Measurements from ENCODE around the gene TMEM37. TPM values are rescaled to one million over a fixed set of nuclear protein-coding genes. Genes with fewer than 3 reads are reported as not detected.

TMEM37 gene
- polyA plus RNA-seq, 1 donor from 2014 or later = not detected

DNA sequence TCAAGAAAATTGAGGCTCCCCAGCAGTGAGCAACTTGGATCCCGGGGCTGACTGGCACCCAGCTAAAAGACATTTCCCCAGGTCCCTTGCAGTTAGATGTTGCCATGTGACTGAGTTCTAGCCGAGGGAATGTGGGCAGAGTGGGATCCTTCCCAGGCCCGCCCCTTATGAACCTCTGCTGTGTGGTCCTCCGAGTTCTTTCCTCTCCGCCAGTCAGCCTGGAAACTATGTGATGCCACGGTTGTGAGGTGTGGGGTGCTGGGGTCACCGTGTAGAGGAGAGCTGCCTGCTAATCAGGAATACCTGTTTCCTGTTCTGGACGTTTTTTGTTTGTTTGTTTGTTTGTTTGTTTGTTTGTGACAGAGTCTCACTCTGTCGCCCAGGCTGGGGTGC lies 45.5 kb downstream of the TMEM37 start:
- no peaks in the 10 kb centered on the region for H3K79me2 ChIP-seq (replicated peaks; ENCODE audit: insufficient read depth, low read length)
- no peak overlapping the region for H3K27ac ChIP-seq (ENCODE audit: low read length)
- H3K27me3 ChIP-seq (ENCODE audit: insufficient read depth, low read depth, low read length) = no peaks in the 10 kb centered on the region
- no peak for TF ChIP-seq MXI1 (conservative IDR thresholded peaks at IDR 0.05; ENCODE audit: poor library complexity, severe bottlenecking)
- TF ChIP-seq POLR2AphosphoS5 (IDR thresholded peaks at IDR 0.05) = no peak
- no peak for TF ChIP-seq RAD21 (conservative IDR thresholded peaks at IDR 0.05)
- TF ChIP-seq, protein P1, sequence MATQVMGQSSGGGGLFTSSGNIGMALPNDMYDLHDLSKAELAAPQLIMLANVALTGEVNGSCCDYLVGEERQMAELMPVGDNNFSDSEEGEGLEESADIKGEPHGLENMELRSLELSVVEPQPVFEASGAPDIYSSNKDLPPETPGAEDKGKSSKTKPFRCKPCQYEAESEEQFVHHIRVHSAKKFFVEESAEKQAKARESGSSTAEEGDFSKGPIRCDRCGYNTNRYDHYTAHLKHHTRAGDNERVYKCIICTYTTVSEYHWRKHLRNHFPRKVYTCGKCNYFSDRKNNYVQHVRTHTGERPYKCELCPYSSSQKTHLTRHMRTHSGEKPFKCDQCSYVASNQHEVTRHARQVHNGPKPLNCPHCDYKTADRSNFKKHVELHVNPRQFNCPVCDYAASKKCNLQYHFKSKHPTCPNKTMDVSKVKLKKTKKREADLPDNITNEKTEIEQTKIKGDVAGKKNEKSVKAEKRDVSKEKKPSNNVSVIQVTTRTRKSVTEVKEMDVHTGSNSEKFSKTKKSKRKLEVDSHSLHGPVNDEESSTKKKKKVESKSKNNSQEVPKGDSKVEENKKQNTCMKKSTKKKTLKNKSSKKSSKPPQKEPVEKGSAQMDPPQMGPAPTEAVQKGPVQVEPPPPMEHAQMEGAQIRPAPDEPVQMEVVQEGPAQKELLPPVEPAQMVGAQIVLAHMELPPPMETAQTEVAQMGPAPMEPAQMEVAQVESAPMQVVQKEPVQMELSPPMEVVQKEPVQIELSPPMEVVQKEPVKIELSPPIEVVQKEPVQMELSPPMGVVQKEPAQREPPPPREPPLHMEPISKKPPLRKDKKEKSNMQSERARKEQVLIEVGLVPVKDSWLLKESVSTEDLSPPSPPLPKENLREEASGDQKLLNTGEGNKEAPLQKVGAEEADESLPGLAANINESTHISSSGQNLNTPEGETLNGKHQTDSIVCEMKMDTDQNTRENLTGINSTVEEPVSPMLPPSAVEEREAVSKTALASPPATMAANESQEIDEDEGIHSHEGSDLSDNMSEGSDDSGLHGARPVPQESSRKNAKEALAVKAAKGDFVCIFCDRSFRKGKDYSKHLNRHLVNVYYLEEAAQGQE (IDR thresholded peaks at IDR 0.05; ENCODE audit: borderline replicate concordance) = no peak
- TF ChIP-seq TAF1 (IDR thresholded peaks at IDR 0.05; ENCODE audit: low read depth) = no peak
- TF ChIP-seq EP300 (conservative IDR thresholded peaks at IDR 0.05; ENCODE audit: poor library complexity, severe bottlenecking) = no peak
- TF ChIP-seq SMC3 (conservative IDR thresholded peaks at IDR 0.05; ENCODE audit: poor library complexity) = no peak
- no peak for TF ChIP-seq EZH2 (IDR thresholded peaks at IDR 0.05; ENCODE audit: borderline replicate concordance, insufficient read depth, low read length, poor library complexity, severe bottlenecking)
- TF ChIP-seq, protein P2, sequence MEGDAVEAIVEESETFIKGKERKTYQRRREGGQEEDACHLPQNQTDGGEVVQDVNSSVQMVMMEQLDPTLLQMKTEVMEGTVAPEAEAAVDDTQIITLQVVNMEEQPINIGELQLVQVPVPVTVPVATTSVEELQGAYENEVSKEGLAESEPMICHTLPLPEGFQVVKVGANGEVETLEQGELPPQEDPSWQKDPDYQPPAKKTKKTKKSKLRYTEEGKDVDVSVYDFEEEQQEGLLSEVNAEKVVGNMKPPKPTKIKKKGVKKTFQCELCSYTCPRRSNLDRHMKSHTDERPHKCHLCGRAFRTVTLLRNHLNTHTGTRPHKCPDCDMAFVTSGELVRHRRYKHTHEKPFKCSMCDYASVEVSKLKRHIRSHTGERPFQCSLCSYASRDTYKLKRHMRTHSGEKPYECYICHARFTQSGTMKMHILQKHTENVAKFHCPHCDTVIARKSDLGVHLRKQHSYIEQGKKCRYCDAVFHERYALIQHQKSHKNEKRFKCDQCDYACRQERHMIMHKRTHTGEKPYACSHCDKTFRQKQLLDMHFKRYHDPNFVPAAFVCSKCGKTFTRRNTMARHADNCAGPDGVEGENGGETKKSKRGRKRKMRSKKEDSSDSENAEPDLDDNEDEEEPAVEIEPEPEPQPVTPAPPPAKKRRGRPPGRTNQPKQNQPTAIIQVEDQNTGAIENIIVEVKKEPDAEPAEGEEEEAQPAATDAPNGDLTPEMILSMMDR (IDR thresholded peaks at IDR 0.05; ENCODE audit: poor library complexity, severe bottlenecking) = no peak
- H3K36me3 ChIP-seq (ENCODE audit: insufficient read depth, low read length) = no peaks in the 10 kb centered on the region
- H2AFZ ChIP-seq (ENCODE audit: low read depth, low read length) = no peak overlapping the region
- H3K9me2 ChIP-seq (ENCODE audit: insufficient read depth, low read length) = no peaks in the 10 kb centered on the region
- no peak overlapping the region for H3K9ac ChIP-seq (ENCODE audit: low read length)
- H3K9me3 ChIP-seq (ENCODE audit: low read length) = no peaks in the 10 kb centered on the region
- H3K4me2 ChIP-seq (ENCODE audit: low read length) = no peak overlapping the region
- H3F3A ChIP-seq (ENCODE audit: insufficient read depth, low read length, poor library complexity, severe bottlenecking) = no peaks in the 10 kb centered on the region
- no peaks in the 10 kb centered on the region for H4K20me1 ChIP-seq (ENCODE audit: insufficient read depth)
- no peak overlapping the region for H3K4me3 ChIP-seq (ENCODE audit: low read length)

DNA sequence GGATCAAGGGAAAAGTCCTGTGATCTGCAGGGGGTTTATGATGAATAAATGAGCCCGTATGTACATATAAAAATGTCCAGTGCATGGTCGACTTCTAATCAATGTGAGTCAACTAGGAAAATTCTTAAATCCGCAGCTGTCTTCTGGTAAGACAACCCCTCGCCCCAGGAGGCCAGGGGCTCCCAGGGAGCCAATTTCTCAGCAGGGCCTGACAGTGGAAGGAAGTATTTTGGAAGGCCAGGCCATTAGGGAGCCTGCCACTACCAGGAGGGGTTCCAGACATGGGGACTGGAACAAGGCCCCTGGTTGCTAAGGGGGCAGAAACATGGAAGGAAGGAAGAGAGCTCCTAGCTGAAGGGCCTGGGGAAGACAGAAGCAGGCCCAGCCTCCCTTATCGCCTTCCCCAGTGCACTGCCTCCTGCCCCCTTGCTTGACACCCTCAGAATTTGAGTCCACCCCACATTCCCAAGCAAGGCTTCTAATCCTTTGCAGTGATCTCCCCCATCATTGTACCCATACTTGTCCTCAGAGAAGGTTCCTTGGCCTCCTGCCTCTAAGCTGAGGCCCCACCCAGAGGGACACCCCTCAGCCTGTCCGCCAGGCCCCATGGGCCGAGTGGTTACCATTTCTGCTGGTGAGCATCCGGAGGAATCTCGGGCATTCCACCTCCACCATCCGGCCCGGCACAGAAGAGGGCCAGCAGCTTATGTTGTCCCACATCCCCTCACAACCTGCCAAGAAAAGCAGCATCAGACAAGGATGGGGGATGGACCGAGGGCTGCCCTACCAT lies 46.7 kb downstream of the TMEM37 start:
- H4K20me1 ChIP-seq (ENCODE audit: insufficient read depth) = no peaks in the 10 kb centered on the region
- H3K9ac ChIP-seq (ENCODE audit: low read length) = no peak overlapping the region
- no peaks in the 10 kb centered on the region for H3K36me3 ChIP-seq (ENCODE audit: insufficient read depth, low read length)
- no peak overlapping the region for H3K27ac ChIP-seq (ENCODE audit: low read length)
- no peaks in the 10 kb centered on the region for H3K79me2 ChIP-seq (replicated peaks; ENCODE audit: insufficient read depth, low read length)
- H3K4me2 ChIP-seq (ENCODE audit: low read length) = no peak overlapping the region
- no peak overlapping the region for H2AFZ ChIP-seq (ENCODE audit: low read depth, low read length)
- H3K4me3 ChIP-seq (ENCODE audit: low read length) = no peak overlapping the region
- no peaks in the 10 kb centered on the region for H3K9me2 ChIP-seq (ENCODE audit: insufficient read depth, low read length)
- H3F3A ChIP-seq (ENCODE audit: insufficient read depth, low read length, poor library complexity, severe bottlenecking) = no peaks in the 10 kb centered on the region
- TF ChIP-seq EZH2 (IDR thresholded peaks at IDR 0.05; ENCODE audit: borderline replicate concordance, insufficient read depth, low read length, poor library complexity, severe bottlenecking) (no peak), MXI1 (conservative IDR thresholded peaks at IDR 0.05; ENCODE audit: poor library complexity, severe bottlenecking) (no peak), SMC3 (conservative IDR thresholded peaks at IDR 0.05; ENCODE audit: poor library complexity) (no peak), TAF1 (IDR thresholded peaks at IDR 0.05; ENCODE audit: low read depth) (no peak), POLR2AphosphoS5 (IDR thresholded peaks at IDR 0.05) (no peak), EP300 (conservative IDR thresholded peaks at IDR 0.05; ENCODE audit: poor library complexity, severe bottlenecking) (no peak), RAD21 (conservative IDR thresholded peaks at IDR 0.05) (no peak)
- TF ChIP-seq, protein P2 (IDR thresholded peaks at IDR 0.05; ENCODE audit: poor library complexity, severe bottlenecking) = no peak
- TF ChIP-seq, protein P1 (IDR thresholded peaks at IDR 0.05; ENCODE audit: borderline replicate concordance) = no peak
- H3K27me3 ChIP-seq (ENCODE audit: insufficient read depth, low read depth, low read length) = no peaks in the 10 kb centered on the region
- no peaks in the 10 kb centered on the region for H3K9me3 ChIP-seq (ENCODE audit: low read length)

All from neural cell (in vitro differentiated cells).